K562 (cell line): ENCODE data around the gene F11R. TPM values are rescaled to one million over a fixed set of nuclear protein-coding genes. Genes with fewer than 3 reads are reported as not detected.

Experiments
- CHCHD3 ChIP-seq: fragments of 250-450 bp; sonication (Bioruptor Pico); IDR thresholded peaks from 2 replicates; pipeline ENCODE4 v2.1.2; 2022; ENCODE audit warnings: mild to moderate bottlenecking
- HNRNPH1 ChIP-seq: fragments of 200-400 bp; formaldehyde crosslinking; optimal IDR thresholded peaks from 2 replicates; pipeline ENCODE3; 2017; ENCODE audit warnings: low read depth, mild to moderate bottlenecking, low read length, moderate library complexity
- HNRNPLL ChIP-seq: fragments of 200-400 bp; formaldehyde crosslinking; IDR thresholded peaks from 2 replicates; pipeline ENCODE4 v1.6.1; 2017; ENCODE audit warnings: low read length, low read depth, mild to moderate bottlenecking; ENCODE audit not compliant: poor library complexity, severe bottlenecking
- KDM4B ChIP-seq, 2 experiments: fragments of 450-650 bp in 1 of 2; sonication (generic) in 1 of 2; IDR thresholded peaks; 2 replicates each; pipeline ENCODE4 v1.6.1; 2016 to 2017; ENCODE audit warnings: borderline replicate concordance in 2 of 2, antibody characterized with exemption in 1 of 2, low read depth in 1 of 2, mild to moderate bottlenecking in 1 of 2
- LEF1 ChIP-seq: fragments of 450-650 bp; IDR thresholded peaks from 2 replicates; pipeline ENCODE4 v1.6.1; 2016; ENCODE audit warnings: mild to moderate bottlenecking
- MCM5 ChIP-seq: fragments of 450-650 bp; IDR thresholded peaks from 2 replicates; pipeline ENCODE4 v1.6.1; 2016; ENCODE audit warnings: low read depth
- MEF2A ChIP-seq: IDR thresholded peaks from 2 replicates; pipeline ENCODE4 v1.6.1; 2011; ENCODE audit warnings: low read depth, mild to moderate bottlenecking, low read length, moderate library complexity; ENCODE audit not compliant: control insufficient read depth
- RREB1 ChIP-seq: fragments of 250-450 bp; sonication (Bioruptor Pico); IDR thresholded peaks from 2 replicates; pipeline ENCODE4 v1.4.0; 2020
- THRAP3 ChIP-seq: fragments of 450-650 bp; IDR thresholded peaks from 2 replicates; pipeline ENCODE4 v1.6.1; 2016; ENCODE audit warnings: mild to moderate bottlenecking, inconsistent platforms, borderline replicate concordance
- YBX1 ChIP-seq: fragments of 450-650 bp; IDR thresholded peaks from 2 replicates; pipeline ENCODE4 v1.7.1; 2016; ENCODE audit warnings: mild to moderate bottlenecking
- ZBTB49 ChIP-seq: sonication (generic); formaldehyde crosslinking; IDR thresholded peaks from 2 replicates; pipeline ENCODE4 v1.8.0; 2022; ENCODE audit warnings: missing genetic modification reagents, mild to moderate bottlenecking, borderline replicate concordance
- ZNF740 ChIP-seq, 3 experiments: fragments of 200-800 bp in 1 of 3; sonication (Bioruptor generic) in 1 of 3; sonication (generic) in 1 of 3; formaldehyde crosslinking in 1 of 3; IDR thresholded peaks; 2 replicates each; pipeline versions ENCODE4 v1.6.1 to v1.8.0; 2016 to 2022; ENCODE audit warnings: mild to moderate bottlenecking in 2 of 3, missing compliant biosample characterization in 2 of 3, missing genetic modification characterization in 2 of 3, missing genetic modification reagents in 1 of 3
- polyA plus RNA-seq, 8 experiments: library from polyadenylated mRNA; depleted of rRNA in 4 of 8; stranded (reverse) in 5 of 8; unstranded in 3 of 8; fragments of >200 nt; fragmentation: Nextera tagmentation in 2 of 8; fragmentation: Illumina TruSeq in 1 of 8; extraction: Ambion mirVana in 2 of 8; extraction: Trizol in 1 of 8; gene quantifications; 2 replicates each; pipeline versions ENCODE4 v1.2.1 to v1.2.3, GENCODE V29; 2011 to 2014; ENCODE audit warnings: inconsistent platforms in 1 of 8, missing spikeins in 1 of 8
- total RNA-seq, 7 experiments: library from RNA; depleted of rRNA in 6 of 7; stranded (reverse); fragments of >200 nt in 6 of 7; fragmentation: Illumina TruSeq in 2 of 7; extraction: Trizol in 2 of 7; gene quantifications; 2 replicates each; pipeline versions ENCODE4 v1.2.1 to v1.2.3, GENCODE V29; 2011 to 2021; ENCODE audit warnings: low replicate concordance in 1 of 7
- TF ChIP-seq, protein P1 (sequence below): IDR thresholded peaks from 2 replicates; pipeline ENCODE4 v1.6.1; 2014; ENCODE audit warnings: antibody characterized with exemption
- TF ChIP-seq, protein P2 (sequence below): fragments of 450-650 bp; formaldehyde crosslinking; IDR thresholded peaks from 2 replicates; pipeline ENCODE4 v1.4.0; 2022; ENCODE audit warnings: missing genetic modification characterization

F11R gene
- total and polyA plus RNA-seq, 9 of the 15 experiments (the other 6 are each of a cell fraction or from before 2014, with no cell fraction given) = 27.4 to 187 (median 52.5) TPM

DNA sequence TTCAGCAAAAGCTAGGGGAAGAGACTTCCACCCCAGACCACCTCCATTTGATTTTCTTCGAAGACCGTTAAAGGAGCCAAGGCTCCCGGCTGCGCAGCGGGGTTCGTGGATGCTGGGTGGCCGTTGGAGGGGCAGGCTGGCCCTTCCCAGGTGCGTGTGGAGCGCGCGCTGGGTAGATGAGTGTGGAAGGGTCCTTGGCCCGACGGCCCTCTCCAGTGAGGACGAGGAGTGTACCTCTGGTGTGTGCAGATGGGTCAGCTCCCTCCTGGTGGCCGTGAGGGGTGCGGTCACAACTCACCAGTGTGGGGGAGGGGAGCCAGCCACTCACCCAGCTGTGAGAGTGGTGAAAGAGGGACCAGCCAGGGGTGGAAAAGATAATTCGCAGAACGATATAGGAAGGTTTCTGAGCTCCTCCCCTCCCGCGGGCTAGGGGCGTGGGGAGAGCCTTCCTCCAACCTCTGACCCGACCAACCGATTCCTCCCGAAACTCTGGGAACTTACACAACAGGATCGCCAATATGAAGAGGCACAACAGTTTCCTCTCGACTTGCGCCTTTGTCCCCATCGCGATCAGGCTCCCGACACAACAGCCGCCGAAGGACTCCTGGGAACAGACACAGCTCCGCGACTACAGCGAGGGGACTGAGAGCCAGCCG lies at the start of gene F11R (continued):
- TF ChIP-seq, protein P1, sequence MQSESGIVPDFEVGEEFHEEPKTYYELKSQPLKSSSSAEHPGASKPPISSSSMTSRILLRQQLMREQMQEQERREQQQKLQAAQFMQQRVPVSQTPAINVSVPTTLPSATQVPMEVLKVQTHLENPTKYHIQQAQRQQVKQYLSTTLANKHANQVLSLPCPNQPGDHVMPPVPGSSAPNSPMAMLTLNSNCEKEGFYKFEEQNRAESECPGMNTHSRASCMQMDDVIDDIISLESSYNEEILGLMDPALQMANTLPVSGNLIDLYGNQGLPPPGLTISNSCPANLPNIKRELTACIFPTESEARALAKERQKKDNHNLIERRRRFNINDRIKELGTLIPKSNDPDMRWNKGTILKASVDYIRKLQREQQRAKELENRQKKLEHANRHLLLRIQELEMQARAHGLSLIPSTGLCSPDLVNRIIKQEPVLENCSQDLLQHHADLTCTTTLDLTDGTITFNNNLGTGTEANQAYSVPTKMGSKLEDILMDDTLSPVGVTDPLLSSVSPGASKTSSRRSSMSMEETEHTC = peak; percentile 29; the same call in 1 of the 2 replicates
- TF ChIP-seq KDM4B (IDR thresholded peaks at IDR 0.05; ENCODE audit: borderline replicate concordance in 2 of 2, low read depth in 1 of 2) (peak in 1 of 2 experiments; percentile 71; a peak in 1 of 4 replicates), LEF1 (peak; percentile 90), RREB1 (CRISPR knock-in tag) (0 out of 2 replicates have a peak, but pooled peaks have one; percentile 81), ZNF740 (CRISPR knock-in tag; IDR thresholded peaks at IDR 0.05) (peak; percentile 71; the same call in 1 of the 2 replicates), ZNF740 (tag; IDR thresholded peaks at IDR 0.05) (no peak), ZBTB49 (CRISPR knock-in tag) (0 out of 2 replicates have a peak, but pooled peaks have one; percentile 78), THRAP3 (no peak), YBX1 (no peak), HNRNPLL (peak; percentile 43), MCM5 (no peak), HNRNPH1 (no peak), MEF2A (peak; percentile 42; the same call in 1 of the 2 replicates), CHCHD3 (CRISPR knock-in tag) (no peak)
- TF ChIP-seq, protein P2, sequence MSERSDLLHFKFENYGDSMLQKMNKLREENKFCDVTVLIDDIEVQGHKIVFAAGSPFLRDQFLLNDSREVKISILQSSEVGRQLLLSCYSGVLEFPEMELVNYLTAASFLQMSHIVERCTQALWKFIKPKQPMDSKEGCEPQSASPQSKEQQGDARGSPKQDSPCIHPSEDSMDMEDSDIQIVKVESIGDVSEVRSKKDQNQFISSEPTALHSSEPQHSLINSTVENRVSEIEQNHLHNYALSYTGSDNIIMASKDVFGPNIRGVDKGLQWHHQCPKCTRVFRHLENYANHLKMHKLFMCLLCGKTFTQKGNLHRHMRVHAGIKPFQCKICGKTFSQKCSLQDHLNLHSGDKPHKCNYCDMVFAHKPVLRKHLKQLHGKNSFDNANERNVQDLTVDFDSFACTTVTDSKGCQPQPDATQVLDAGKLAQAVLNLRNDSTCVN (CRISPR knock-in tag) = 0 out of 2 replicates have a peak, but pooled peaks have one; percentile 45
